HK-2 (cell line): Measurements from ENCODE around the gene SLC30A9.

Source experiments
- DNase-seq: peaks from one replicate; pipeline ENCODE4 v3.0.0-alpha.2; 2018; ENCODE audit not compliant: unreplicated experiment

The SLC30A9 gene

GRCh38 chr4:42136371-42136770 lies 146.0 kb downstream of the SLC30A9 start:
- no peak for DNase-seq
